GM12878 (cell line): ENCODE measurements around the gene KMT2B. TPM values are rescaled to one million over a fixed set of nuclear protein-coding genes. Genes with fewer than 3 reads are reported as not detected.

Experiments used
- ATAC-seq: fragments of 200-7000 bp; cut with Tn5 transposase; 3 replicates; pipeline ENCODE4 v1.9.1; 2020; ENCODE audit warnings: mild to moderate bottlenecking, moderate library complexity
- BruUV-seq: library from RNA; stranded (reverse); fragments of 400-500 nt; replicated peaks from 2 replicates; lab custom pipeline; 2021; lab: Mats Ljungman, UMichigan
- CTCF ChIA-PET: fragments of 300-600 bp; sonication (Branson Sonifier 250); formaldehyde crosslinking; extraction: SDS; loops from one replicate; lab custom pipeline; 2021; ENCODE audit warnings: inconsistent platforms; lab: Yijun Ruan, JAX
- POLR2A ChIA-PET: fragments of 350-600 bp; formaldehyde crosslinking; extraction: SDS; loops from one replicate; lab custom pipeline; 2021; ENCODE audit warnings: inconsistent platforms; lab: Charles Lee
- RAD21 ChIA-PET: fragments of 300-600 bp; sonication (Branson Sonifier 250); formaldehyde crosslinking; loops from one replicate; lab custom pipeline; 2023; ENCODE audit warnings: antibody characterized with exemption; ENCODE audit not compliant: unreplicated experiment; lab: Charles Lee
- SMC1A ChIA-PET: fragments of 300-600 bp; sonication (Branson Sonifier 250); formaldehyde crosslinking; loops from one replicate; lab custom pipeline; 2023; ENCODE audit not compliant: unreplicated experiment, uncharacterized antibody; lab: Charles Lee
- DNase-seq: peaks from one replicate; pipeline ENCODE4 v3.0.0-alpha.2; 2011; ENCODE audit warnings: low read depth, low spot score
- FAIRE-seq: peaks from 3 replicates; lab custom pipeline; 2011; peaks lifted over from hg19 to GRCh38; lab: Jason Lieb, UNC
- H2AFZ ChIP-seq: 2 replicates; pipeline ENCODE4 v1.6.0; 2011; ENCODE audit warnings: low read depth, low read length, control low read depth; ENCODE audit not compliant: control insufficient read depth
- H3K27ac ChIP-seq: 2 replicates; pipeline ENCODE4 v1.5.1; 2011; ENCODE audit warnings: control low read depth; ENCODE audit not compliant: control insufficient read depth, insufficient read depth
- H3K27me3 ChIP-seq, 2 experiments: replicated peaks in 1 of 2; 2 replicates each; pipeline versions ENCODE4 v1.6.0 to v1.6.1; 2011; ENCODE audit warnings: low read length in 1 of 2; ENCODE audit not compliant: control insufficient read depth in 2 of 2, insufficient read depth in 2 of 2
- H3K36me3 ChIP-seq, 2 experiments: 2 replicates each; pipeline ENCODE4 v1.5.1; 2011; ENCODE audit warnings: low read length in 1 of 2; ENCODE audit not compliant: control insufficient read depth in 2 of 2, insufficient read depth in 2 of 2
- H3K4me1 ChIP-seq: 2 replicates; pipeline ENCODE4 v1.6.1; 2011; ENCODE audit warnings: mild to moderate bottlenecking, low read length, moderate library complexity, mixed read lengths; ENCODE audit not compliant: control insufficient read depth, insufficient read depth
- H3K4me2 ChIP-seq: 2 replicates; pipeline ENCODE4 v1.6.0; 2011; ENCODE audit warnings: control low read depth; ENCODE audit not compliant: control insufficient read depth, insufficient read depth
- H3K4me3 ChIP-seq: fragments of 200-600 bp; sonication (generic); 2 replicates; pipeline ENCODE4 v1.5.1; 2016
- H3K79me2 ChIP-seq: 2 replicates; pipeline ENCODE4 v1.6.0; 2011; ENCODE audit warnings: low read length; ENCODE audit not compliant: control insufficient read depth, insufficient read depth
- H3K9ac ChIP-seq: 2 replicates; pipeline ENCODE4 v1.8.0; 2011; ENCODE audit warnings: low read length, control low read depth, mixed read lengths; ENCODE audit not compliant: control insufficient read depth, insufficient read depth
- H3K9me3 ChIP-seq: replicated peaks from 3 replicates; pipeline ENCODE4 v1.5.1; 2011; ENCODE audit warnings: mild to moderate bottlenecking, low read length; ENCODE audit not compliant: control insufficient read depth, insufficient read depth
- H4K20me1 ChIP-seq: 2 replicates; pipeline ENCODE4 v1.6.0; 2011; ENCODE audit not compliant: control insufficient read depth, insufficient read depth
- CHD1 ChIP-seq: IDR thresholded peaks from 2 replicates; pipeline ENCODE4 v1.6.1; 2012; ENCODE audit warnings: low read depth, low read length, improper control_type of control experiment
- EP300 ChIP-seq, 2 experiments: fragments of 150-350 bp in 1 of 2; IDR thresholded peaks; 2 replicates each; pipeline ENCODE4 v1.6.1; 2011 to 2012; ENCODE audit warnings: low read depth in 2 of 2, low read length in 2 of 2, borderline replicate concordance in 1 of 2, improper control_type of control experiment in 1 of 2, inconsistent platforms in 1 of 2; ENCODE audit not compliant: control insufficient read depth in 1 of 2
- FOS ChIP-seq: IDR thresholded peaks from 3 replicates; pipeline ENCODE4 v1.6.1; 2011; ENCODE audit warnings: borderline replicate concordance; ENCODE audit not compliant: insufficient read length; ENCODE audit errors: extremely low read depth
- HDGF ChIP-seq: fragments of 450-650 bp; IDR thresholded peaks from 2 replicates; pipeline ENCODE4 v1.6.1; 2016; ENCODE audit warnings: antibody characterized with exemption
- IKZF1 ChIP-seq: fragments of 450-650 bp; conservative IDR thresholded peaks from 2 replicates; pipeline ENCODE4 v1.6.1; 2017; ENCODE audit warnings: antibody characterized with exemption, mild to moderate bottlenecking
- IKZF2 ChIP-seq, 2 experiments: fragments of 450-650 bp; IDR thresholded peaks; 2 replicates each; pipeline ENCODE4 v1.6.1; 2017; ENCODE audit warnings: mild to moderate bottlenecking in 2 of 2, moderate library complexity in 2 of 2
- KDM1A ChIP-seq: fragments of 200-600 bp; sonication (generic); IDR thresholded peaks from 2 replicates; pipeline ENCODE4 v1.6.1; 2016; ENCODE audit warnings: borderline replicate concordance
- MEF2A ChIP-seq: IDR thresholded peaks from 2 replicates; pipeline ENCODE4 v1.6.1; 2011; ENCODE audit warnings: low read depth, mild to moderate bottlenecking, low read length, moderate library complexity; ENCODE audit not compliant: insufficient read depth
- MEF2B ChIP-seq: fragments of 450-650 bp; IDR thresholded peaks from 2 replicates; pipeline ENCODE4 v1.6.1; 2018; ENCODE audit warnings: mild to moderate bottlenecking, moderate library complexity; ENCODE audit not compliant: partially characterized antibody, poor library complexity, severe bottlenecking
- NFYA ChIP-seq: IDR thresholded peaks from 2 replicates; pipeline ENCODE4 v1.6.1; 2011; ENCODE audit warnings: low read depth, mild to moderate bottlenecking, low read length, improper control_type of control experiment, borderline replicate concordance
- NFYB ChIP-seq: IDR thresholded peaks from 2 replicates; pipeline ENCODE4 v1.6.1; 2011; ENCODE audit warnings: low read depth, mild to moderate bottlenecking, low read length, improper control_type of control experiment, moderate library complexity; ENCODE audit not compliant: insufficient read depth
- NR2C2 ChIP-seq: IDR thresholded peaks from 2 replicates; pipeline ENCODE4 v1.6.1; 2011; ENCODE audit warnings: borderline replicate concordance, low read depth; ENCODE audit not compliant: control insufficient read depth, insufficient read length
- RELB ChIP-seq: fragments of 450-650 bp; IDR thresholded peaks from 2 replicates; pipeline ENCODE4 v1.6.1; 2017; ENCODE audit warnings: low read depth, mild to moderate bottlenecking, moderate library complexity
- SMAD1 ChIP-seq: fragments of 450-650 bp; IDR thresholded peaks from 2 replicates; pipeline ENCODE4 v1.6.1; 2018; ENCODE audit warnings: mild to moderate bottlenecking, low read depth; ENCODE audit not compliant: partially characterized antibody
- SMAD5 ChIP-seq: IDR thresholded peaks from 2 replicates; pipeline ENCODE4 v1.6.1; 2016; ENCODE audit warnings: antibody characterized with exemption, low read depth
- SP1 ChIP-seq: IDR thresholded peaks from one replicate; pipeline ENCODE4 v1.6.1; 2011; ENCODE audit warnings: low read depth, low read length
- SREBF1 ChIP-seq: IDR thresholded peaks from 2 replicates; pipeline ENCODE4 v1.6.1; 2012; ENCODE audit warnings: mild to moderate bottlenecking, low read length
- SREBF2 ChIP-seq: IDR thresholded peaks from 2 replicates; pipeline ENCODE4 v1.6.1; 2012; ENCODE audit warnings: mild to moderate bottlenecking, low read length
- TBL1XR1 ChIP-seq: IDR thresholded peaks from 2 replicates; pipeline ENCODE4 v1.6.1; 2012; ENCODE audit warnings: low read depth, low read length, improper control_type of control experiment
- TCF7 ChIP-seq: IDR thresholded peaks from 2 replicates; pipeline ENCODE4 v1.6.1; 2014; ENCODE audit warnings: antibody characterized with exemption, borderline replicate concordance
- USF2 ChIP-seq: IDR thresholded peaks from 2 replicates; pipeline ENCODE4 v1.6.1; 2011; ENCODE audit warnings: low read depth, low read length, improper control_type of control experiment, borderline replicate concordance
- ZSCAN29 ChIP-seq: fragments of 450-650 bp; IDR thresholded peaks from 2 replicates; pipeline ENCODE4 v1.6.1; 2017; ENCODE audit warnings: mild to moderate bottlenecking, moderate library complexity
- WGBS: methylation state at CpG from one replicate; pipeline ENCODE4 v1.1.6; 2016; ENCODE audit warnings: low lambda C conversion rate; ENCODE audit not compliant: insufficient replicate concordance, insufficient coverage; ENCODE audit errors: missing lambda C conversion rate; 5-methylcytosine and 5-hydroxymethylcytosine counted together
- in situ Hi-C: fragments of 300-500 bp; cut with MboI; formaldehyde crosslinking; loops from 9 replicates; pipeline ENCODE4 v1.14.3; 2018; ENCODE audit warnings: mixed read lengths
- intact Hi-C: fragments of 100-400 bp; cut with micrococcal nuclease; formaldehyde crosslinking; loops from one replicate; pipeline ENCODE4 v1.14.2; 2022; ENCODE audit not compliant: unreplicated experiment
- polyA plus RNA-seq, 11 experiments: library from polyadenylated mRNA; depleted of rRNA in 4 of 11; unstranded in 6 of 11; stranded (reverse) in 5 of 11; fragments of >200 nt; fragmentation: Nextera tagmentation in 4 of 11; fragmentation: Illumina TruSeq in 1 of 11; extraction: Ambion mirVana in 4 of 11; extraction: Trizol in 1 of 11; gene quantifications; 1 replicate in 1 of 11; 2 replicates in 10 of 11; pipeline versions ENCODE4 v1.2.1 to v1.2.3, GENCODE V29; 2011 to 2016; ENCODE audit warnings: inconsistent platforms in 2 of 11, missing spikeins in 2 of 11, low read depth in 1 of 11
- total RNA-seq, 4 experiments: library from RNA; depleted of rRNA in 3 of 4; stranded (reverse); fragments of >200 nt in 3 of 4; fragmentation: Illumina TruSeq in 1 of 4; extraction: Trizol in 1 of 4; gene quantifications; 2 replicates each; pipeline versions ENCODE4 v1.2.1 to v1.2.3, GENCODE V29; 2013 to 2021

Gene KMT2B
- total and polyA plus RNA-seq, 10 of the 15 experiments (the other 5 are each of a cell fraction or from before 2014, with no cell fraction given): 0.71 to 35.6 (median 6.0) TPM

- DNase-seq: peak; percentile 86
- peak overlapping the region; percentile 76 for H2AFZ ChIP-seq
- peak overlapping the region; percentile 88 for H3K9ac ChIP-seq
- peak overlapping the region; percentile 99 for H3K27ac ChIP-seq
- no peaks in the 10 kb centered on the region for H4K20me1 ChIP-seq
- in situ Hi-C loops: no loop called here
- ChIA-PET SMC1A (interaction anchor here (0.6 to 1.7 kb wide), 7 partner anchors 27 to 255 kb away, joined by 3 to 7 read pairs (median 4); partner anchors contain the start of gene NFKBID), CTCF (interaction anchor here (0.6 to 1.3 kb wide), 9 partner anchors 13 to 445 kb away, joined by 3 to 8 read pairs (median 3); no protein-coding TSS in a partner anchor), RAD21 (interaction anchor here (0.6 to 2.5 kb wide), 10 partner anchors 22 to 198 kb away, joined by 3 to 18 read pairs (median 6); no protein-coding TSS in a partner anchor), POLR2A (interaction anchor here (0.8 to 7.1 kb wide), 14 partner anchors 8 to 191 kb away, joined by 3 to 91 read pairs (median 4); partner anchors contain the start of genes COX6B1 and LIN37)
- WGBS: under 1% methylated on average over 63 of the region's 63 CpGs
- peak; percentile 96 for FAIRE-seq
- ATAC-seq: peak; percentile 78
- peaks cover 26% of the 10 kb centered on the region for H3K4me1 ChIP-seq
- H3K27me3 ChIP-seq: no peaks in the 10 kb centered on the region
- peaks cover 13 to 24% of the 10 kb centered on the region in 2 experiments; a peak in 3 of 4 replicates for H3K36me3 ChIP-seq
- TSS peak; percentile 66 for BruUV-seq
- peak overlapping the region; percentile 99 for H3K4me2 ChIP-seq
- intact Hi-C loops: loop anchor here (2.0 kb wide), 2 partner anchors 24 to 48 kb away; no protein-coding TSS in a partner anchor
- H3K4me3 ChIP-seq: peak overlapping the region; percentile 83
- no peaks in the 10 kb centered on the region for H3K9me3 ChIP-seq
- peaks cover 23% of the 10 kb centered on the region for H3K79me2 ChIP-seq
- TF ChIP-seq CHD1 (no peak), NR2C2 (no peak), SREBF1 (no peak), SREBF2 (no peak), MEF2A (no peak), RELB (peak; percentile 70), FOS (peak; percentile 7), HDGF (peak; percentile 99), ZSCAN29 (no peak), KDM1A (no peak), TBL1XR1 (no peak), SP1 (peak; percentile 88), IKZF2 (IDR thresholded peaks at IDR 0.05) (peak in 1 of 2 experiments; percentile 17; a peak in 2 of 4 replicates), EP300 (IDR thresholded peaks at IDR 0.05; ENCODE audit: borderline replicate concordance in 1 of 2, control insufficient read depth in 1 of 2, low read depth in 2 of 2, low read length in 2 of 2) (no peak), USF2 (no peak), SMAD5 (peak; percentile 68), IKZF1 (peak; percentile 61), SMAD1 (peak; percentile 33), NFYB (peak; percentile 74; the same call in 1 of the 2 replicates), NFYA (no peak), MEF2B (no peak), TCF7 (no peak)
Measured at GRCh38 chr19:35740423-35741202, 22.8 kb downstream of the KMT2B start.
